ENCODE results near the gene CRELD1. TPM values are rescaled to one million over a fixed set of nuclear protein-coding genes. Genes with fewer than 3 reads are reported as not detected.

The CRELD1 gene
- total and polyA plus RNA-seq, 2 of the 13 experiments (the other 11 are each of a cell fraction or from before 2014, with no cell fraction given): 27.1 to 61.9 TPM

GRCh38 chr3:9946112-9947024 lies 12.7 kb downstream of the CRELD1 start (continued):
- TF ChIP-seq CEBPG (CRISPR knock-in tag; IDR thresholded peaks at IDR 0.05) (peak; percentile 14; the same call in 1 of the 2 replicates), HNRNPK (IDR thresholded peaks at IDR 0.05; ENCODE audit: low read depth, low read length, poor library complexity, severe bottlenecking) (peak; percentile 42), TBP (CRISPR knock-in tag; IDR thresholded peaks at IDR 0.05) (peak; percentile 68; the same call in 1 of the 2 replicates), ZNF704 (CRISPR knock-in tag; IDR thresholded peaks at IDR 0.05; ENCODE audit: borderline replicate concordance) (peak; percentile 81; the same call in 1 of the 2 replicates), AGO2 (optimal IDR thresholded peaks at IDR 0.05; ENCODE audit: low read depth, low read length) (peak; percentile 90), SOX6 (IDR thresholded peaks at IDR 0.05) (no peak), SOX6 (CRISPR knock-in tag; IDR thresholded peaks at IDR 0.05) (0 out of 2 replicates have a peak, but pooled peaks have one; percentile 0), ZNF335 (CRISPR knock-in tag; IDR thresholded peaks at IDR 0.05) (peak; percentile 38; the same call in 1 of the 2 replicates), ZNF761 (CRISPR knock-in tag; conservative IDR thresholded peaks at IDR 0.05) (peak; percentile 96), TP53 (CRISPR knock-in tag; conservative IDR thresholded peaks at IDR 0.05) (0 out of 2 replicates have a peak, but pooled peaks have one; percentile 13), ATF7 (IDR thresholded peaks at IDR 0.05) (no peak), ATF7 (CRISPR knock-in tag; IDR thresholded peaks at IDR 0.05) (0 out of 2 replicates have a peak, but pooled peaks have one; percentile 3), DR1 (CRISPR knock-in tag; IDR thresholded peaks at IDR 0.05) (no peak), ZBTB4 (CRISPR knock-in tag; IDR thresholded peaks at IDR 0.05; ENCODE audit: borderline replicate concordance) (no peak), TBX3 (IDR thresholded peaks at IDR 0.05; ENCODE audit: borderline replicate concordance) (no peak), KLF16 (CRISPR knock-in tag; IDR thresholded peaks at IDR 0.05) (peak in 1 of 2 experiments; percentile 7; a peak in 1 of 4 replicates), ZBED4 (CRISPR knock-in tag; IDR thresholded peaks at IDR 0.05; ENCODE audit: borderline replicate concordance) (no peak; the same call in 1 of the 2 replicates), ZNF441 (CRISPR knock-in tag; IDR thresholded peaks at IDR 0.05; ENCODE audit: borderline replicate concordance) (peak; percentile 62; the same call in 1 of the 2 replicates), MTA1 (CRISPR knock-in tag; IDR thresholded peaks at IDR 0.05; ENCODE audit: borderline replicate concordance) (no peak; the same call in 1 of the 2 replicates), TAF1 (CRISPR knock-in tag; IDR thresholded peaks at IDR 0.05) (peak; percentile 73), ONECUT2 (CRISPR knock-in tag; IDR thresholded peaks at IDR 0.05) (no peak)
